PC-3 (cell line): Measurements from ENCODE around the gene C19orf47.

Experiments
- EZH2 ChIP-seq: fragments of 300-600 bp; sonication (generic); IDR thresholded peaks from one replicate; pipeline ENCODE4 v1.6.1; 2017; ENCODE audit warnings: antibody characterized with exemption, mild to moderate bottlenecking, low read length; ENCODE audit not compliant: unreplicated experiment
- TF ChIP-seq, protein P1 (sequence below): fragments of 300-600 bp; sonication (generic); conservative IDR thresholded peaks from 2 replicates; pipeline ENCODE4 v1.5.1; 2017; ENCODE audit warnings: antibody characterized with exemption, low read depth, mild to moderate bottlenecking, low read length

DNA sequence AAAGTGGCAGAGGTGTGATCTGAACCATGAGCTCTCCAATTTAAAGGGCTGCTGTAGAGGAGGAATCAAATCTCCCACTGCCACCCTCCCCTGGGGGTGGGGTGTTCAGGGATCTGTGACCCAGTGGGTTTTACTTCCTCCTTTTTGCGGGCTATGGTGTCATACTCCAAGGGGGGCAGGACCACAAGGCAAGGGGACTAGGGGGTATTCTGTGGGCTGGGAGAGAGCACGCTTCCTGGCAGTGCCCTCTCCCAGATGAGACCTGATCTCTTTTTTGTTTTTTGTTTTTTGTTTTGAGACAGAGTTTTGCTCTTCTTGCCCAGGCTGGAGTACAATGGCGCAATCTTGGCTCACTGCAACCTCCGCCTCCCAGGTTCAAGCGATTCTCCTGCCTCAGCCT, 10.6 kb upstream of the C19orf47 start:
- TF ChIP-seq, protein P1, sequence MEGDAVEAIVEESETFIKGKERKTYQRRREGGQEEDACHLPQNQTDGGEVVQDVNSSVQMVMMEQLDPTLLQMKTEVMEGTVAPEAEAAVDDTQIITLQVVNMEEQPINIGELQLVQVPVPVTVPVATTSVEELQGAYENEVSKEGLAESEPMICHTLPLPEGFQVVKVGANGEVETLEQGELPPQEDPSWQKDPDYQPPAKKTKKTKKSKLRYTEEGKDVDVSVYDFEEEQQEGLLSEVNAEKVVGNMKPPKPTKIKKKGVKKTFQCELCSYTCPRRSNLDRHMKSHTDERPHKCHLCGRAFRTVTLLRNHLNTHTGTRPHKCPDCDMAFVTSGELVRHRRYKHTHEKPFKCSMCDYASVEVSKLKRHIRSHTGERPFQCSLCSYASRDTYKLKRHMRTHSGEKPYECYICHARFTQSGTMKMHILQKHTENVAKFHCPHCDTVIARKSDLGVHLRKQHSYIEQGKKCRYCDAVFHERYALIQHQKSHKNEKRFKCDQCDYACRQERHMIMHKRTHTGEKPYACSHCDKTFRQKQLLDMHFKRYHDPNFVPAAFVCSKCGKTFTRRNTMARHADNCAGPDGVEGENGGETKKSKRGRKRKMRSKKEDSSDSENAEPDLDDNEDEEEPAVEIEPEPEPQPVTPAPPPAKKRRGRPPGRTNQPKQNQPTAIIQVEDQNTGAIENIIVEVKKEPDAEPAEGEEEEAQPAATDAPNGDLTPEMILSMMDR = no peak
- no peak for TF ChIP-seq EZH2
